Pulmonary artery endothelial cell (primary cell): Measurements from ENCODE around the gene HNRNPU. TPM values are rescaled to one million over a fixed set of nuclear protein-coding genes. Genes with fewer than 3 reads are reported as not detected.
A peak's percentile ranks its signal among the peaks of the same experiment; 100 is the strongest.

ENCODE experiments used
- DNase-seq: peaks from one replicate; pipeline ENCODE4 v3.0.0-alpha.2; 2011; ENCODE audit warnings: low read depth, low spot score
- total RNA-seq: library from RNA; depleted of rRNA; stranded (reverse); fragments of >200 nt; gene quantifications from 2 replicates; pipeline ENCODE4 v1.2.3, GENCODE V29; 2014

Gene HNRNPU
- total RNA-seq, 1 donor from 2014 or later: 474 TPM

DNA sequence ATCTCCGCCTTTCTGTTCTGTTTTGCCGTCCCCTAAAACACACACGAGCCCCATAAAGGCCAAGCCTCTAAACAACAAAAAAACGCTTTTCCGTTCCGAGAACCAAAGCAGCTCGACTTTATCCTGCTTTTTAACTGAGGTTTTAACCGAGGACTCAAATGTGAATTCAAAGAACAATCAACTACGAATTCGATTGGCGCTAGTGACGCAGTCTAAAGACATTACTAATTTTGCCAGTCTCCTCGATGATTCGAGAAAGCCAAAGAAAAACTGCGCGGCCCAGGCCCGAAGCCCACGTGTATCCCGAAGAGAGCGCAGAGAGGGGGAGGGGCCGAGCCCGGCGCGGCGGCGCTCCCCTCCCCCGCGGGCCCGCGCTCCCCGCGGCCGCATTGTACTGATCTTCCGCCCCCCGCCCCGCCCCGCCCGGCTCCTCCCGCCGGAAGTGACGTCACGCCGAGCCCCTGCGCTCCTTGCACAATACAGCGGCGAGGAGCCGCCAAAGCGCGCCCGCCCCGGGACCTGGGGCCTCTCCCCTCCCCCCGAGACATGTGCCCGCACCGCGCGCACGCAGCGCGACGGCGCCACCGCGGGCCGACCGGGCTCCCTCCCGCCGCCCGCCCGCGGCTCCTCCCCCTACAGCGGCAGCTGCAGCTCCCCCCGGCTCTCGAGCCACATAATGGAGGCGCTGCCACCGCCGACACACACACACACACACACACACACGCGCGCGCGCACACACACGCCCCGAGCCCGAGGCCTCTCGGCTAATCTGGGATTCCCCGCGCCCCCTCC lies 1.4 kb downstream of the HNRNPU start:
- peak; percentile 73 for DNase-seq

DNA sequence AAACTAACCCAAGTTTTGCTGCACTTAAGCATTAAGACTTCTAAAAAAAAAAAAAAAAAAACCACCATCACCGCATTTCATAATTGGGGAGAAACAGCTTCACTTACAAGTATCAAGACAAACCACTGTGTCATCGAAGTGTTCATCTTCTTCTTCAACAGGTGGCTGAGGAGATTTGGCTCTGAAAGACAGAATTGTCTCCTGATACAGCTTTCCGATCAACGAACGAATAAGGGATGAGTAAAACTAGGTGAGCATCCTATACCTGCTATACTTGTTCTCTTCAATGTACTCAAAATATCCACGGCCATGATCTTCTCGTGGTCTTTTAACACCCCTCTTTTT lies 2.0 kb downstream of the HNRNPU start:
- no peak for DNase-seq

DNA sequence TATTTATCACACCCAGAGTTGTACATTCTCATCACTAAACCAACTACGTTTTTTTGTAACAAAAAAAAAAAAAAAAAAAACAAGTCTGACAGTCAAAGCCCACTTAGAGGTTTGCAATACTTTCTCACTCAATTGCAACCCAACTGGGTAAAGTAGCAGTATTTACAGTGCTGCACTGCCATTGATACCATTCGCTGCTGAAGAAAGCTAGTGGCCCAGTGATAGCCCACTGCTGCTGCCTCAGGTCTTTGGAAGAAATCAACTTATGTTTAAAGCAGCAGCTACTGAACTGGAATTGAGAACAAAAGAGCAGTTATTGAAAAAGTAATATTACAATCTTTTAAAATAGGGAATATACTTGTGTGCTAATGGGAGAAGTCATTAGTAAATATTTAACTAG lies 2.7 kb downstream of the HNRNPU start:
- DNase-seq: no peak

DNA sequence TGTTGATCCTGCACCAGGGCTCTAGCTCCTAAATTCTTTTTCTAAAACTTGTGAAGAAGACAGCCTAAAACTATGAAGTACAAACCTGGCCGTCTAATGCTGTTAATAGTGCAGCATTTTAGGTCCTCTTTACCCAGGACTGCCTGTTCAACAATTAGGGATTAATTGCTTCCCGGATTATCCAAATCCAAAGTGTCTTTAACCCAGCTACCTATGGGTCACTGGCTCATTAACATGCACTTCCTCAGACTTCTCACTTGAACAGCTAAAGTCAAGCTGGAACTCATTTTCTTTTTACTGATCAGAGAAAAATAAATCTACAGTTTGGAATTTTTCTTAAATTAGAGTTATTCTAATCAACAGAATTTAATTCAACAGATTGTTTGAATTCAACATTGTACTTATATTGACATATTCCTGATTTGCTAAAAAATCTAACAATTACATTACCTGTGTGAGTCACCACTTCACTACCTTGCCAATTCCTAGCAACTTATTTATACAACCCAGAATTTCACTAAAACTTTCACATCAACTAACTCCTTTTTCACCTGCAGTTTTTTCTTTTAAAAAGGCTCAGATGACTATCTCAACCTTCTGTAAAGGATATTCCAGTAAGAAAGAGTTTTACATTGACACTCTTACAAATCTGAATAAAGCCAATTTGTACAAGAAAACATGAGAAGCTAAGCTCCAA lies 3.3 kb downstream of the HNRNPU start:
- DNase-seq: no peak

DNA sequence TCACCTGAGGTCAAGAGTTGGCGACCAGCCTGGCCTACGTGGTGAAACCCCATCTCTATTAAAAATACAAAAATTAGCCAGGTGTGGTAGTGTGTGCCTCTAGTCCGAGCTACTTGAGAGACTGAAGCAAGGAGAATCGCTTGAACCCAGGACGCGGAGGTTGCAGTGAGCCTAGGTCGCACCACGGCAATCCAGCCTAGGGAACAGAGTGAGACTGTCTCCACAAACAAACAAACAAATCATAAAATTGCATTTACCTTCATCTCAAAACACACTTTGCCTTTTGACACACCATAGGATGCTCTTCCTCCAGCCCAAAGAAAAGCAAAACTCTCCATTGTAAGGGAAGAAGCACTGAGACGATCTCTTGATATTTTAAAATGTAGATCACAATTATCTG lies 4.3 kb downstream of the HNRNPU start:
- DNase-seq: no peak

DNA sequence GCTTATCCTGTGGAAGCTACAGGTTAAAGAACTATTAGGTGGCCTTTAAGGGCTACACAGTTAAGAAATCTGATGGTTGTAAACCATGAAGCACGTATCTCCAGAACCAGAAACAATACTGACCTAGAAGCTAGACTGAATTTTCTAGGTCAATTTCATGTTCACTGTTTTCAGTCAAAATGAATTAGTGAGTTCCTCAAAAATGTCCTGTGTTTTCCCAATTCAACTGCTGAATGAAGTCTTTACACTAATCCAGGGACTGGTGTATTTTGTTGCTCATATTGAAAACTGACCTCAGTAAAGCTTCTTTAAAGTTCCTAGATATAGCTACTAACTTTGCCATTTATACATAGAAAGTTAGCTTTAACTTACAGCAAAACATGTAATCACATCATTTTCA lies 6.0 kb downstream of the HNRNPU start:
- no peak for DNase-seq

DNA sequence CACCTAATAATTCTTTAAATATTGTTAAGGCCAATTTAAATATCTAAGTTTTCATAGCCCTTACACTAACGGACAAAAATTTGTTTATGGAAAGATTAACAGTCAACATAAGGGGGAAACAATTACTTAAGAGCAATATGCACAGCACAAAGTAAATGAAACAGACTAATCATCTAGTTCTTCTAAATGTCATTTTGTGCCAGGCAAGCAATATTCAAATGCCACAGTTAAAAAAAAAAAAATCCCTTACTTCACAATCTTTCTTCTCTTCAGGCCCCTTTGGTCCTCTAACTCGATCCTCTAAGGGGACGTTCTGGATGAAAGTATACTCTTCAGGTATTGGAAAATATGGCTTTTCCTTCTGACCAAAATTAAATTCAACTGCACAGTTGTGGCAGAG lies 6.6 kb downstream of the HNRNPU start:
- no peak for DNase-seq

DNA sequence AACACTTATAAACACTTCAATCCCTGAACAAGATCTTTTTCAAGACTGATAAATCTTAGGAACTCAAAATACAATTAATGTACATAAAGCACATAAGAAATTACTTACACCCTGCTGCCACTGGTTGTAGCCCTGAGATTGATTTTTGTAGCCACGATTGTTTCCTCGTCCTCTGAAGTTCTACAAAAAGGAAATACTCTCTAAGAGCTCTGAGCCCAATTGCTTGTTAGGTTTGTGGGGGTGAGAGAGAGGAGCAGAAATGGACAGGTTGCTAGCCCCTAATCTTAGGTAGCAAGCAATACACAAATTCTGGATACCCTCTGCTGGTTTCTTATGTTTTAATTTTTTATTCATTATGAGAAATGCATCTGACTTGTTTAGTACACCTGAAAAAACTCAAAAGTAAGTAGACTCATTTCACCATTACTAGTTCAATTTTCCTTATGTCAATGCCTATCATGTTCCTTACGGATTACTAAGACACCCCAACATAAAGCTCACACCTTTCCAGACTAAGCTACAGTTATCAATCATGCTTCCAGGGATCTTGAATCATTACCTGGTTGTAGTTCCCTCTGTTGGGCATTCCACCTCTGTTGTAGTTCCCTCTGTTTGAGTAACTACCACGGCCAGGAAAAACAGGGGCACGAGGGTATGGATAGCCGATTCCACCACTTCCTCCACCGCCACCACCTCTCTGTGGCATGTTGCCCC lies 9.3 kb downstream of the HNRNPU start:
- no peak for DNase-seq

DNA sequence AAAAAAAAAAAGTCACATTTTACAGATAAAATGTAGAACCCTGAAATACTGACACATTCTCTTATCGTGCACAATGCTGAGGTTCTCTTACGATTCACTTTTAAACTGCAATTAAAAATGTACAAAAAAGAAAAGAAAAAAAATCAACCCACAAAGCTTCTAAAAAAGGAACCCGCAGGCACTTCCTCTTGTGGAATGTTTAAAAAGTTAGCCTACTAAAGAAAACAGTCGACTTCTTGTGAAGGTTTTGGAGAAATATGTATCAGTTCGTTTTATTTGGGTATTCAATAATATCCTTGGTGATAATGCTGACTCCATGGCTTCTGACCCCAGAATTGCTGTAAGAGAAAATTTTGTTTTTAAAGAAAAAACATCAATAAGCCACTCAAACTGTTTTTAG lies 10.2 kb downstream of the HNRNPU start:
- no peak for DNase-seq

DNA sequence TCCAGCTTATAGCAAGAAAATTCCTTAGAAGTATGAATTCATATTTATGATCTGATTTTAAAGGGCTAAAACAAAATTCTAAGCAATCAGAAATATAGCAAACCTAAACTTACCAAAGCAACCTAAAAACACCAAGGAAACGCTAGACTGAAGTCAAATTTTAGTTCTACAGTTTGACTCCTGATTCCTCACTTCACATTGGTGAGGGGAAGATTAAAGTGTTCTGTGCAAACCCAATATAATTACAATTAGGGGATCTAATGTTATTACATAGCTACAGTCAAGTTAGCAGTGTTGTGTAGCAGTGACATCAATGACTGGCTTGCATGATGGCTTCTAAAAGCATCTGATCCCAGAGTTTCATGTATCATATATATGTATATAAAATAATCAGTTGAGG lies 11.6 kb downstream of the HNRNPU start:
- no peak for DNase-seq

DNA sequence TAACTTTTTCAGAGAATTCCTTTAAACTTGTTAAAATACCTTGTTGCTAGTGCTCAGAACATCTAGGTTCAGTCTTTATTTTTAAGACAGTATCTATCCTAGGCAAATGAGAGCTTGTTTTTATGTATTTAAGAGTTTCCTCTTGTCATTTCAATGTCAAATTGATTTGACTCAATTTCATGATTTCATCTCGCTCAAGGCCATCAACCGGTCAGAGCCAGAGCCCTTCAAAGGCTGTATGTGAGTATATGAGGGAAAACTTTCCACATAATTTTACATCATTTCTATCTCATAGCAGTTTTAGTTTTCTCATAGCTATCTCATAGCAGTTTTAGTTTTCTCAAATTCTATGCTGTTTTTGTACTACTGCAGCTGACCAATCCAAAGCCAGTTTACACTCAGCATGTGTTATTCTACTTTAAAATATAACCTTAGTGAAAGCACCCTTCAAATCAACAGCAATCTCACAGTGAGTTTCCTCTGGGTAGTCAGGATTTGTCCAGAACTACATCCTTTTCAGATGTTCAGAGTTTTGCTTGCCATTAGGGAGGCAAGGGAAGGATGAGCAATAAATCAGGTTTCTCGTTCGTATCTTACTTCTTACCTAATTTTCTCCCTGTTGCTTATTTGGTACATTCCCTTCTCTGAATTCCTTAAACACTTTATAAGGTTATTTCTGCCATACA lies 12.7 kb downstream of the HNRNPU start:
- DNase-seq: no peak

DNA sequence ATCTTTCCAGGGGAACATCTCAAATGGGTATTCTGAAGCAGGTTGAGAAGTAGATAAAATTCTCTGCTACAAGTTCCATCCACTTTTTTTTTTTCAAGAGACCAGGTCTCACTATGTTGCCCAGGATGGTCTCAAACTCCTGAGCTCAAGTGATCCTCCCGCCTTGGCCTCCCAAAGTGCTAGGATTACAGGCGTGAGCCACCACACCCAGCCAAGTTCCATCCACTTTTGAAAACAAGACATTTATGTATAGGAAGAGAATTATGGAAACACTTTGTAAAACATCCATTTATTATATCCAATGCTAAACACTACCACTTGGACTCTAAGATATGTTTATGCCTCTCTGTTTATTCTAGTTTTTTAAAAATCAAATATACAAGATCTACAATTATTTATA lies 13.4 kb downstream of the HNRNPU start:
- DNase-seq: no peak

DNA sequence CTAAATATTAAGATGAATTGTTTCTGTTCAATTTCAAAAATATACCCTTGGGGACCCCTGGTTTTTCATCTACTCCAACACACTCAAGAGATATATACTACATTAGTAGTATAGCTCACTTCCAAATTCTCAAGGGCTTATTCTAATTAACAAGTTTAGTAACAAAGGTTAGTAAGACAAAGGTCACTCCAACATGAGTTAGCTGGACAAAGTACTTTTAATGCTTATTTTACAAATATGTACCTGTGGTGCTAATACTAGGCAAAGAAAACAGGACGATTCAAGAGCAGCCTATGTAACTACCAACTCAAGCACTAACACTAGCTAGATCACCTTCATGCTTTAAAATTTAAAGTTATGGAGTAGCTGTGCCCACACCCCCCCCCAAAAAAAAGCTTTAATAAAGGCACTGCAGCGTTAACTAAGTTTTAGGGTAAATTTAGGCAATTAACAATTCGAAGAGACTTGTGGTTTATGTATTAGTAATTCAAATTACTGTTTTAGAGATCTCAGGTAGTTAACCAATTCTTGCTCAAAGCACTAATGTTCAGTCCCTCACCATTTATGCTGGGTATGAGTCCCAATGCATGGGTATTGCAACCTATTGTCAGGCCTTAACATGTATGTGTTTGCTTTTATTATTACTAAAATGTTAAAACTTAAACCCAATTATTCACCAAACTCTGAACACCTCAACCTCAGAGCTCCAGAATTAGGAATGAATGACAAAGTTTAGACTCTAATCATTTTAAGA lies 14.1 kb downstream of the HNRNPU start:
- DNase-seq: no peak

DNA sequence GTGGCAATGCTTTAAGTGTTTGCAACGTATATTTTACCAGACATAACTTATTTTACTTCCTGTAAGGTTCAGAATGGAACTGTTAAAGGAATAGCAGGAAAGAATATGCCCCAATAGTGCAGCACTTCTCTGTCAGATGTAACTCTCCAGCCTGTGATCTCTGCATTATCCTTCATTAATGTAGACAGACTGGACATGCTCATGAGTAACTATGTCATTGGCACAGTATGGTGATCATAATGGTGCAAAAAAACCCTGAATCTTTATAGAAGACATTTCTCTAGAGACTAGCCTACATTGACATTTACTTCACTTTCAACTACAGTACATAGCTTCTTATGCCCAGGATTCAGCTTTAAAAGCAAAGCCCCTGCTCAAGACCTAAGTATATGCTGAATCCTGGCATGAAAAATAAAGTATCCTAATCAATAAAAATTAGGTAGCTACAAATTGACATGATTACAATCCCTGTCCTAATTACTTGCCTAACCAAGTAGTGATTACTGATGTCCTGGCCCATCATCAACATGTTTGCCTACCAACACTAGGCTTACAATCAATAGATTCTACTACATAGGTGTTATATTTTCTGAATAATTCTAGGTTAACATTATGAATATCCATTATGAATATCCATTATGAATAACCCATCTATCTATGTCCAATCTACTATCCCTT lies 15.0 kb downstream of the HNRNPU start:
- no peak for DNase-seq

DNA sequence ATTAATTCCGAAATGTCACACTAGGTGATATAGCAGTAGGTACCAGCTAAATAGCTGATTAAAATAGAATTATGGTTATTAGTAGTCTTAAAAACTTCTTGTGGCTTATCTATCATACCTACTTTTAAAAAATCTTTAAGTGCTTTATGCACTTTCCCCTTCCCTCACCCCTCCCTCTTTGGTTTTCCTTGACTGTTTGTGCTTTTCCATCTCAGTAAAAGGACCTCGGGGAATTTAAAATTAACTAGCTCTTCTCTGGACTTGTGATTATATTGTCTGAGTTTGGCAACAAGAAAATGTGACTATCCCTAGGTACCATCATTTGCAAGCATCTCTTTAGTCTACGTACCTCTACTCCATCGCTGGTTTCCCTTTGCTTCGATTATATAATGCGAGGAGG lies 17.7 kb downstream of the HNRNPU start:
- no peak for DNase-seq

DNA sequence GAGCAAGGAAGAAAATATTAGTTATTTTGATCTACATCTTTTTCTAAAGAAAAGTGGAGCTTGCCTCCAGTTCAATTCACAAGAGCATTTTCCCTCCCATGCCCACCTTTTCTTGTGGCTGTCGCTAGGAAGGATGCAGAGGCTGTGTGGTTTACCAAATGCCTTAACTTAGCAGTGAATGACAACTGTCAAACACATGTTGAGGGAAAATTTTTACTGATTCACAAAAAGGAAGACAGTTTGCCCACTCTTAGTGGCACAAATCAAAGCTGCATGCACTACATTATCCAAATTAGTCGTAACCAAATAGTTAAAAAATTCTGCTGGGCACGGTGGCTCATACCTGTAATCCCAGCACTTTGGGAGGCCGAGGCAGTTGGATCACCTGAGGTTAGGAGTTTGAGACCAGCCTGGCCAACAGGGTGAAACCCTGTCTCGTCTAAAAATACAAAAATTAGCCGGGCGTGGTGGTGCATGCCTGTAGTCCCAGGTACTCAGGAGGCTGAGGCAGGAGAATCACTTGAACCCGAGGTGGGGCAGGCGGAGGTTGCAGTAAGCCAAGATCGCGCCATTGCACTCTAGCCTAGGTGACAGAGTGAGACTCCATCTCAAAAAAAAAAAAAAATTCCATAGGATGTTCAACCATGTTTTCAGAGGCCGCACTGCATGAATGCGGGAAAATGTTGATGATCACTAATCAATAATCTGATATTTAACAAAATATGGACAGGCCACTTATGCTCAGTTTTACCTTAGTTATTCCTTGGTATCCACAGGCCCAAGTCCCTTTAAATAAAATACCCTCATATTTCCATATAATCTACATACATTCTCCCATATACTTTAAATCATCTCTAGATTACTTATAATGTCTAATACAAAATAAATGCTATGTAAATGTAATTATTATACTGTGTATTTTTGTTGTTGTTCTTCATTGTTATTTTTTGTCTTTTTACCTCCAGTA lies 19.9 kb downstream of the HNRNPU start:
- DNase-seq: no peak

DNA sequence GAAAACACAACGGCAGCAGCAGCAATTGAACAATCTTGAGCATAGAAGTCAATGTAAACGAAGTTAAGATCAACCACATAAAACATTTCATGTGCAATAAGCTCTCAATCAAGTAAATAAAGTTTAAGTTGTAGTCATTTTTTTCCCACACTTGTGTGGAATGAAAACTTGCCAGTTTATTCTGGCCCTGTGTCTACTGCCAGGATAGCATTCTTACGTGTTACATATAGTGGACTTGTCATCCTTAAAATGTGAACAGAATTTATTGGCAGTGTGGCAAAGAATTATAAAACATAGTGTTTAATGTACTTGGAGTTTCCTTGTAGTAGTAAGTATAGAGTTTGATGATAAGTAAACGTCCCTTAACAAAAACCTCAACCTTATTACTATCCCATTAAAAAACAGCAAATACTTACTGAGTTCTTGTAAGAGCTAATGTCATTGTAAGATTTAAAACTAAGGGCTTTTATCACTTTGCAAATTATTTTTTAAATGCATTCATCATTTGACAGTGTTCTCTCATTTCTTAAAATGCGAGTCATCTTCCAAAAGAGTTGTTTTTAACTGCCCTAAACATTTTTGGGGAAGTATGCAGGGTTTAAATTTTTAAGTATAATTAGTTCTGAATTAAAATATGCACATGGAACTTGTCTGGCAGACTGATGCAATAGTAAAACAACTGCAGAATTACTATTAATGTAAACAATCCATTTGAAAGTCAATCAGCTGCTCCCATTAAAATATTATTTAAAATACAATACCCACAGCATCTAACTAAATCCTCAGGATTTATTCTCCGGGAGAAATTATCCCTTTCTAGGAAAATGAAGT lies 21.0 kb downstream of the HNRNPU start:
- no peak for DNase-seq

DNA sequence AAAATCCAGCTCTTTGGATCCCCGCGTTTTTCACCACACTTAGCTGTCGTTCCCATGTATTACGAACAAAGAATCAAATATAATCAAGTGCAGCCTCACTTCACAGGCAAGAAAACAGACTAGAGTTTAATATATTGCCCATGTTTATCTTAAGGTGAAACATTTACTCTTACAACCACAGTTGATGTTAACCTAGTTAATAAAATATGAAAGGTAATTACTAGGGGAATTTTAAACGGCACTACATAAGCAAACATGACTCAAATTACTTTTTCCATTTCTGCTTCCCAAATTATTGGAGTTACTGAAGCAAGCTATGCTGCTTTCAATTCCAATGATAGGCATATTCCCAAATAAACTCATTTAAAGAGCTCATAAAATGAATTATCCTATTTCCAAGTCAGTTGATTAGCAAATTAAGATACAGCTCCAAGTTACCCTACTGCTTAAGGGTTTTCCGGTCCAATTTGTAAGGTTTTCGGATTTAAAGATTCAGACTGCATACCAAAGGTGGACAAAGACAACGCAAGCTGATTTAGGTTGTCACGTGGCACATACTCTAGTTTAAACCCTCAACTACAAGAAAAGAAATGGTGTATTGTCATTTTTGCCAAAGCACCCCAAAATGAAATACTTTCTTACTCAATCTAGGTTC lies 22.9 kb downstream of the HNRNPU start:
- DNase-seq: no peak
